ENCODE measurements around the gene L3MBTL2. TPM values are rescaled to one million over a fixed set of nuclear protein-coding genes. Genes with fewer than 3 reads are reported as not detected.
A peak's percentile ranks its signal among the peaks of the same experiment; 100 is the strongest.
"Not testable (repeated sequence)": the region's sequence is repeated elsewhere in the genome, so short reads cannot be mapped to it uniquely, and the experiment has no call there.

Gene L3MBTL2
- total RNA-seq, 1 donor from 2014 or later, result 15.3 TPM

DNA sequence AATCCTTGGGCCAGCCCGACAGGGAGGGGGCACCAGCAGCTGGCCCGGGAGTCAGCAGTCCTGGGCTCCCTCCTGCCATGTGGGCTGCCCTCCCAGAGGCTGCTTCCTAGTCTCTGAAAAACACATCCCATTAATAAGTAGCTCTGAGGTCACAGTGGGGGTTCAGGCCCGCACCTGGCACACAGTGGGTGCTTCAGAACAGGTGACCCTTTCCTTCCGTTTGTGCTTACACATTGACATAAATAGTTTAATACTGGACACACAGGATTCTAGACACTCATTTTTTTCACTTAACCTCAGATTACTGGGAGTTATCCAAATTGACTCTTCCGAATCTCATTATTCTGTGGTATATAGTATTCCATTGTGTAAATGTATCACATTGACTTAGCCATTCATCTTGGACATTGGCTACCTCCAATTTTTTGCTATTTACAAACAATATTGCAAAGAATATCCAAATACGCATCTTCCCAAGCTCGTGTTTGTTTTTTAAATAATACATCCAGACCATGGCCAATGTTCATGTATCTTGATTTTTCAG is 36.1 kb downstream of the L3MBTL2 start:
- DNase-seq, result no peak

DNA sequence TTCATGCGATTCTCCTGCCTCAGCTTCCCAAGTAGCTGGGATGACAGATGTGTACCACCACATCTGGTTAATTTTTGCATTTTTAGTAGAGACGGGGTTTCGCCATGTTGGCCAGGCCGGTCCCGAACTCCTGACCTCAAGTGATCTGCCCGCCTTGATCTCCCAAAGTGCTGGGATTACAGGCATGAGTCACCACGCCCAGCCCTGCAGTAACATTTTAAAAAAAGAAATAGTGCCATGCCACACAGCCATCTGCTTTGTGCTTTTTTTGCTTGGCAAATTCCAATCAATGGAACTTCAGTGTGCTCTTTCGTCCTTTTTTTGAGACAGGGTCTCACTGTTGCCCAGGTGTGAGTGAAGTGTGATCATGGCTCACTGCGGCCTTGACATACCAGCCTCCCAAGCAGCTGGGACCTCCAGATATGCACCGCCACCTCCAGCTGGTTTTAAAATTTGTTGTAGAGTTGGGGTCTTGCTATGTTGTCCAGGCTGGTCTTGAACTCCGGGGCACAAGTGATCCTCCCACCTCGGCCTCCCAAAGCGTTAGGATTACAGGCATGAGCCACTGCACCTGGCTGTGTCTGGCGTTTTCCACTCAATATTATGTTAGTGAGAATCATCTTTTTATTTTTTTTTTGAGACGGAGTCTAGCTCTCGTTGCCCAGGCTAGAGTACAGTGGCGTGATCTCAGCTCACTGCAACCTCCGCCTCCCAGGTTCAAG is 37.4 kb downstream of the L3MBTL2 start:
- no peak for DNase-seq

DNA sequence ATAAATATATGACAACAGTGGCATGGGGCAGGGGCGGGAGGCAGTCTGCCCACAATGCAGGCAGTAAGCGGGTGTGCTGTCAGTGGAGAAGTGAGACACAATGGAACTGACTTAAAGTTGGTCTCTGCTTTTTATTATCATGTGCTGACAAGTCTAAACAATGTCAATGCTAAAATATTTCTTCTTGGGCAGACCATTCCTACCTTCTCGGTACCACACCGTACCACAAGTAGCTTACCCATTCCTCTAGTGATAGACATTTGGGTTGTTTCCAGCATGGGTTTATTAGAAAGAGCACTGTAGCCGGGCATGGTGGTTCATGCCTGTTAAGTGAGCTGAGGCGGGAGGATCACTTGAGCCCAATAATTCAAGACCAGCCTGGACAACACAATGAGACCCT is 38.2 kb downstream of the L3MBTL2 start:
- DNase-seq, result no peak

DNA sequence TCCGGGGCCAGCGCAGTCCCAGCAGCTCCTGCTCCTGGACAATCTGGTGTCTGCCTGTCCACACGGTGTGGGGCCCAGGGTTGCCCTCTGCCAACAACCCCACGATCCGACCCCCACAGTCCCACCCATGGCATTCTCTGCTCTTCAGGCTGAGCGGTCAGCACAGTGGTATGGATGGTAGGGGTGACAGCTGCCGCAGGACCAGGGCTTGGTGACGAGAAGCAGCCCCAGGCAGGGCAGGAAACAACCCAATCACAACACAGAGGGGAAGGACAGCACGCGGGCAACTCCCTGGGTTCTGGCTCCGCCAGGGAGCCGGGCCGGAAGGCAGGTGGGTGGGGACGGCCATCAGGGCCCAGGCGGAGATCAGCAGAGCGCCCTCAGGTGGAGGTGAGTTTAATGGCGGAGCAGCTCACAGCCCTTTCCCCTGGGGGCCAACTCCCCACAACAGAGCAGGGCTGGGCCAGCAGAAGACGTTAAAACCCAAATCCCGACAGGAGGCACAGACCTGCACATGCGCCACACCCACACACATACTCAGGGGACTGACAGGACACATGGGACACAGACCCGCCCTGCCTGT is 40.9 kb downstream of the L3MBTL2 start:
- DNase-seq, result no peak

DNA sequence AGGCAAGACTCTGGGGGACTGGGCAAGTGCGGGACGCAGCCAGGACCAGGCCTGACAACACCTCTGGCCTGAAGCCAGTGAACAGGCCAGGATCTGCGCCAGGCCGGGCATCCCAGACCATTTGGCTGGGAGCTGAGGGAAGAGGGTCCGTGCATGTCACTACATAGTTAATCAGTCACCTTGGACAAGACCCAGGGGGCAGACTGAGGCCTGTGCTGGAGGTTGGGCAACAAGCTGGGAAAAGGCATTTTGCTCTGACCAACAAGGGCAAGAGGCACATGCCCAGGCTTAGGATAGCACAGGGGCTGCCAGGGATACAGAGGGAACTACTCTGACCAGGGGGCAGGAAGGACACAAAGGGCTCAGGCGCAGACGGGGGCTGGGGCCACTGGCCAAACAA is 42.6 kb downstream of the L3MBTL2 start:
- DNase-seq, result no peak

DNA sequence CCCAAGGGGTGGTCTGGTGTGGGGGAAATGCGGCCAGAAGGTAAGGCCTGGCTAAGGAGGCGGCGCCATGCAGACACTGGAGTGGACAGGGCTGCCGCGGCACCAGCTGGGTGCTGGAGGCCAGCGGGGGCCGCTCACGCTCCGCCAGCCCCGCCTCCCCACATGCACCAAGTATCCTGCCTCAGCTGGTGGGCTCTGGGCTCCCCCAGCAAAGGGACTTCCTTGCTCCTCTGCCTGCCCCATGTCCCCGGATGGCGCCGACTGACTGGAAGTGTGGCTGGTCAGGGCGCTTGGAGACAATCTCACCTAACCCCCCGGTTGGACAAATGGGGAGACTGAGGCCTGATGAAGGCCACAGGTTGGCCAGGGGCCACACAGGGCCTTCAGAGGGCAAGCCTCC is 43.2 kb downstream of the L3MBTL2 start:
- no peak for DNase-seq

DNA sequence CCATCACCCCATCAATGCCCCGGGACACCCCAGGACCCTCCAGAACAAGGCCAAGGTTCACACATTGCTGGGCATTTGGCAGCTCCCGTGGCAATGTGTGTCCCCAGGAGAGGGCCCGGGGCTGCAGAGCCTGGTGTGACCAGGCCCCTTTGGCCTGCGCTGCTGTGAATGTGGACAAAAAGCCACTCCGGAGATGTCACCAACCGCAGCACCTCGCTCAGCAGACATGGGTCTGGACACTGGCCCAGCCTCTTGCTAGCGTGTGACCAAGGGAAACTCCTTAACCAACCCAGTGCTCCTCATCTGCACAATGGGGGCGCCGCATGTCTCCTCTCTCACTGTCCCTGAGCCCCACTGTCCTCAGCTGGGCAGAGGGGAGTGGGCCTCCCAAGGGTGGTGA is 43.6 kb downstream of the L3MBTL2 start:
- DNase-seq, result no peak

DNA sequence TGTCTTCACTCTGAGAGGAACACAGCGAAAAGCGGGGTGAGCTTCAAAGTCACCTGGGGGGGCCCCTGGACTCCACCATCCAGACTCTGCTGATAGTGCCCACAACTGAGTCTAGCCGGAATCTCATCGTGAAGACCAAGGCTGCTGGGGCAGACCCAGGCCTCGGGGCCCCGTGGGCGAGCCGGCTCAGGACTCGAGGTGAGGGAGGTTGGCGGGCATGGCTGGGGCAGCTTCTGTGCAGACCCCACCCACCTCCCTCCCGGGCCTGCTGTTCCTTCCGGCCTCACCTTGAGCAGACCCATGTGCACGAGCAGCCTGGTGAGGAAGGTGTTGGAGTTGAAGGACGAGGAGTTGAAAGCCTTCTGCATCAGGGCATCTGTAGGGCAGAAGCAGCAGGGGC is 44.3 kb downstream of the L3MBTL2 start:
- DNase-seq, result no peak

DNA sequence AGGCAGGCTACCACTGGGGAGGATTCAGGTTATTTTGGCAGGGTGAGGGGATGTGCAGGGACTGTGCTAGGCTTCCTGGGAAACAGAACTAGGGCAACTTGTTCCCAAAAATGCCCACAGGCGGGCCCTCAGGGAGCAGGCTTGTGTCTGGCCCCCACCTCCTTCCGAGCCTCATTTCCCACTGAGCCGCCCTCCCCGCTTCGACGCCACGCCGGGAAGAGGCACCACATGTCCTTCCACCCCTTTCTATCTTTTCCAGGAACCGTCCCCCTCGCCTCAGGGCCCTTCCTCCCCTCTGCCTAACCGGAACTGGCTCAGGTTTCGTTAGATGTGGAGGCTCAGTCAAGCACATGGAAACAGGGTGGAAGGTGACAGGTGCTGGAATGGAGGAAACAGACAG is 45.0 kb downstream of the L3MBTL2 start:
- no peak for DNase-seq

DNA sequence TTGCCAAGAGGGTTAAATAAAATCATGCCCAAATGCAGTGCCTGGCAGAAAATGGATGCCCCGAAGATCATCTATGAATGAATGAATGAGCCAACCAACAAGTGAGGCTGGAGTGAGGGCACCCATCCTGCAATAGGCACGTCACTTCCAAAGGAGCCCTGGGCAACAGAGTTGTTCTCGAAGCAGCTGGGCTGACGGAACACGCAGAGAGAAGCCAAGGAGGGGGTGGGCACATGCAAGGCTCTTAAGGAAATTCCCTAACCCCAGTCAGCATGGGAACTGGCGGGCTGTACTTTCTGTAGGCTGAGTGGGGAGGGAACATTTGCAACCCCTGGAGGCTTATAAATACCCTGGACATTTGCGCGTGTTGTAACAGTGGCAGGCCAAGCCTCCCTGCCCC is 47.3 kb downstream of the L3MBTL2 start:
- no peak for DNase-seq

DNA sequence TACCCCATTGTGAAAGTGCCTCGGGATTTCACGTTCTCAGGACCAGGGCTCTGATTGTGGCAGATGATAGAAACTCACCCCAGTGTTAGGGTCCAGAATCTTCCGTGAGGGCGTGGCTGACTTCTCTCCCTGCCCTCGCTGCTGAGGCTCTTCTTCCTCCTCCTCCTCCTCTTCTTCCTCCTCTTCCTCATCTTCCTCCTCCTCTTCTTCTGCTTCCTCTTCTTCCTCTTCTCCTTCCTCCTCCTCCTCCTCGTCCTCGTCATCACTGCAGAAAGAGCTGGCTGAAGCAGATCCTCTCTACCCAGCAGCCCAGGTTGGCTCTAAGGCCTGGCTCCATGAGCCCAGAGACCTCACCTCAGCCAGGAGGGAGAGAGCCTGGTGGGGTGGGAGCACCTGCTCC is 49.1 kb downstream of the L3MBTL2 start:
- DNase-seq, result no peak

DNA sequence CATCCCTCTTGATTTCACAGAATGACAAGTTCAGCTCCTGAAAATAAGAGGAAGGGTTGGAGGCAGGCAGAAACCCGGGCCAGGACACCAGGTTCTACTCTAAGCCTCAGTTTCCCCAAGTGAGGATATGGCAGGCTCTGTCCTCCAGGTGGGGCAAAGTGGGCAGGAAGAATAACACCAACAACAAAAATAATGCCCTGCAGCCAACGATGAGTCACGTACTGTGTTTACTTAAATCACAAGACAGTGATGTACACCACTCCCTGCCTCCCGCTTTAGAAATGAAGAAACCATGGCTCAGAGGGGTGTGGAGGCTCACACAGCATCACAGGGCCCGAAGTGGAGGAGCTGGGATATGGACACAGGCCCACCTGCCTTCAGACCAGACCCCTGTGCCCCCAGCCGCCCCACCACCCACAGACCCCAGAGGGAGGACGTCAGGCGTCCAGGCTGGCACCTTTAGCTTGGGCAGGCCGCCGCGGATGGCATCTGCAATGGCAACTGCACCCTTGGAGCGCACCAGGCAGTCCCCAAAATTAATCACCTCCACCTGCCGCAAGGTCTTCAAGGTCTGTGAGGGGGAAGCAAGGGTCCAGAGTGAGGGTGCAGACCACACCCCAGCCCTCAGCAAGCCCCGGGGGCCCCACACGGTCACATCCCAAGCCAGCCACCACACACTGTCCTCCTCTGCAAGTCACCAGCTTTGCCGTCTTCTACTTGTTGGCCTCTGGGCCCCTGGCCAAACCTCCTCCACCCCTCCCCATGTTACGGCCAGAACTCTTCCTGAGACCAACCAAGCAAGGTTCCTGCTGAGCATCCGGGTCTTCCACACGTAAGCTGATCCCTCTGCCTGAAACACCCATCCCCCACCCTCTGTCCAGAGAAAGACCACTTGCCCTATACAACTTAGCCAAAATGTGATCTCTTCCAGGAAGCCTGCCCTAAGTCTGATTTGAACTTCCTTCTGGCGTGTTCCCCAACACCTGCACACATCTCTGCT is 51.4 kb downstream of the L3MBTL2 start:
- DNase-seq, result peak; percentile 25

DNA sequence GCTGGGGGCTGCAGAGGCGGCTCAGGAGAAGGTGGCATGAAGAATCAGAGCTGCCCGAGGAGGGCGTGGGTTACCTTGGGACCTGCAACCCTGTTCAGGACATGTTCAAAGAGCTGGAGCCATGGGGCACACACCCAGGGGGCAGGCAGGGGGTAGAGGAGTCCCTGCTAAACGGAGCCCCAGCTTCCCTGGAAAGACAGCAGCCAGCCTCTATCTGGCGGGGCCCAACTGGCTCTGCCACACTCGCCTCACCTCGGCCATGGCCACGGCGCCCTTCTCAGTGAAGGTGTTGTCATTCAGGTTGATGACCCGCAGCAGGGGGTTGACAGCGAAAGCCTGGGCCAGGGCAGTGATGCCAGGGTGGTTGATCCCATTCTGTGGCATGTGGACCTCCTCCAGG is 52.6 kb downstream of the L3MBTL2 start:
- no peak for DNase-seq

DNA sequence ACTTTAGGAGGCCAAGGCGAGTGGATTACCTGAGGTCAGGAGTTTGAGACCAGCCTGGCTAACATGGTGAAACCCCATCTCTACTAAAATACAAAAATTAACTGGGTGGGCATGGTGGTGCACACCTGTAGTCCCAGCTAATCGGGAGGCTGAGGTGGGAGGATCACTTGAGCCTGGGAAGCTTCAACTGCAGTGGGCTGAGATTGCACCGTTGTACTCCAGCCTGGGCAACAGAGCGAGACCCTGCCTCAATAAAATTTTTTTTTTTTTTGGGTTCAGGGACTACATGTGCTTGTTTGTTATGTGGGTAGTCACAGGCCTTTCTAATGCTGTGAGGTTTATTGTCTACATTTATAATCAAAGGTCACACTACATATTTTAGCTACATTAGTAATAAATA is 54.6 kb downstream of the L3MBTL2 start:
- DNase-seq, result not testable (repeated sequence)

DNA sequence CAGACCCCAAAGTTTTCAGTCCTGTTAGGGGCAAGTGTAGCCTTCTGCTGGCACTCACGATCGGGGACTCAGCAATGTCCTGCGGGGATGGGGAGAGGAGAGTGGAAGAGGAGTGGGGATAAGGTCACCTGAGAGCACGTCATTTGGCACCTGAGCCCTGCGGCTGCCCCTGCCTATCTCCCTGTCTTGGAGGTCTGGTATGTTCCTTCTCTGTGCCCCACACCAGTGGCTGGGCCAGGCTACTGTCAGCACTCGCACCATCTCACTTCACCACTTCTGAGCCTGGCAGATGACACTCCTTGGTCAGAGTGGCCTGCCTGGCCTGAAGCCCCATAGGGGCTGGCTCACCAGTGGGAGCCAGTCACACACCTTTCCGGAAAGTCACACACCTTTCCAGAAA is 55.8 kb downstream of the L3MBTL2 start:
- DNase-seq, result no peak

DNA sequence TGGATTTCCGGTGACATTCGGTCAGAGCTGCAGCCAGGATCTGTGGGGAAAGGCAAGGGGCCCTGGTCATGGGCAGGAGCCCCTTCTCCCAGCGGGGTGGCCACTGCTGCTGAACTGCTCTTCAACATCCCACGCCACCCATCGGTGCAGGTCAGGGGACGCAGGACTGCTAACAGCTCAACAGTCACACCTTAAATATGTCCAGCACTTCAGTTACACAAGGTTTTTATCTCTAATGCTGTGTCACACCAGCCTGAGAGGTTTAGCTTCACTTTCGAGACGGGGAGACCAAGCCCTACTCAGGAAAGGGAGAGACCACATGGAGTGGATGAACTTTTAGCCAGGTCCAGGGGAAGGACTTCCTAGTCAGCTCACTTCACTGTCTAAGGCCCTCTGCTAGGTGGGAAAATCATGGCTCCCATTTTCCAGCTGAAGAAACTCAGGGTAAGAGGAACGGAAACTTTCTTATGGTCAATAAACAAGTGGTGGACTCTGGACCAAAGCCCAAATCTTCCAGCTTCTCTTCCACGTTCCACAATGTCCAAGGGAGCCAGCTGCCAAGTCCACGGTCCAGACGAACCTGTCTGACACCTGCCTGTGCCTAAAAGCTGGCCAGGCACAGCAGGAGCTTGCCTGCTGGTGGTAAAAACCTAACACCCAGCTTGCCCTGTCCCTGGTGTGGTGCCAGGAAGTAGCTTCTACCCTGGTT is 56.6 kb downstream of the L3MBTL2 start:
- no peak for DNase-seq

DNA sequence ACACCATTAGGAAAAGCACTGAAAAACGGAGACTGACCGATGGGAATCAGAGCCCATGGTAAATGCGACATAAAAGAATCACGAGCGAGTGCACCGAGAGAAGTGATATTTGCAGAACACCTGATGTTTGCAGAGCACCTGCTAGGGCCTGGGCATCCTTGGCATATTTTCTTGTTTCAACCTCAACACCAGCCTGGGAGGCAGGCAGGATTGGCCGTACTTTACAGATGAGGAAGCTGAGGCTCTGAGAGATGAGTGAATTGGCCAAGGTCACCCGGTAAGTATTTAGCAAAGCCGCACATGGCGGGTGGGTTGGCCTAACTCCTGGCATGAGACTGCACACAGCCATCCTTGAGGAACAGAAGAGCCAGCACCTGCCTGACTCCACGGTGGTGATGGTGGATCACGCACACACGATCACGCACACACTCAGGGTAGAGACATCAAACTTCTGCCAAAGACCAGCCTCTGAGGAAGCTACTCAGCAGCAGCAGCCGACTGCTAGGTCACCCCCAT is 57.2 kb downstream of the L3MBTL2 start:
- DNase-seq, result no peak

DNA sequence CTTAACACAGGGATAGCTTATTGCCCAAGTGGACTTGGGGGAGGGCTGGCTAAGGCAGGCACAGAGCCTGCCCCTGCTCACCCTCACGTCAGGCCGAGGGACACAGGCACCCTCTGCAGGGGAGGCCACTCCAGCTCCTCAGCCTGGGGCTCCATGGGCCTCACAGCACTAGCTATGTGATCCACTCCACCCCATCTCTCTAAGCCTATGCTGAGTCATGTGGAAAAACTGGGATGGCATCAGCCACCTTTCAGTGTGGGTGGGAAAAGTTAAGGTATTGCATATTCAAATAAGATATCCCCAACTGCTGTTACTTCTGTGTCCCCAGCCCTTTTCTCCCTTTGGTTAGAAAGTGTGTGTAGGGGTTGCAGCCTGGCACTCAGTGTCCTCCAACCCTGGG is 58.6 kb downstream of the L3MBTL2 start:
- DNase-seq, result no peak

DNA sequence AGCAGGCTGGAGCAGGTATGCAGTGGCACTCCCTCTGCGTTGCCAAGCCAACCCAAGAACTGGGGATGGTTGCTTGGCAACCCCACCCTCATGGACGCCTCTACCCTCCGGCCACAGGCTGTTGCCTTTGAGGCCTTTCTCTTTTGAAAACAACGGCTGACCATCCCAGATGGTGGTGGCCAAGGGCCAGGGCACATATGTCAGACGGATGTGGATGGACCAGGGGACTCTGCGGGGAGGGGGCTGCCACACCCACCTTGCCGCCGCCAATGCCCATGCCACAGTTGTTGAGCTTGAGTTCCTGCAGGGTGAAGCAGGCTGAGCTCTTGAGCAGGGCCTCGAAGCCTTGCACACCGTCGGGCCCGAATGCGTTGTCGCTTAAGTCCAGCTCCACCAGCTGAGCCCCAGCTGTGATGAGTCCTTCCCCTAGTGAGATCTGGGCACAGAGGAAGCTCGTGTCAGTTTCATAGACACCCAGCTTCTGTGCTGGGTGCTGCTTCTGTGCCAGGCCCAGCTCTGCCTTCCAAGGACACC is 59.4 kb downstream of the L3MBTL2 start:
- DNase-seq, result no peak

DNA sequence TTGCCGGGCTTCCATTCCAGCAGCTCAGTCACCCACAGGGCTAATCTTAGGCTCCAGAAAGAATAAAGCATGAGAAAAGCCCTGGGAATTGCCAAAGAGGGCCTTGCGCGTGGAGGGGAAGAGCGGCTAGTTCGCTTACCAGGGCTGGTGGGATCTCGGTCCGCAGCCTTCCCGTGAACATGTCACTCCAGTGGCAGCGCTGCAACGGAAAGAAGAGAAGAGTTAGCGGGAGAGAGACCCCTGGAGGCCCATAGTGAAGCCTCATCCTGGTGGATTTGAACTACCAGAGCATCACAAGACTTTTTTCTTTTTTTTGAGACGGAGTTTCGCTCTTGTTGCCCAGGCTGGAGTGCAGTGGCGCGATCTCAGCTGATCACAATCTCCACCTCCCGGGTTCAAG is 62.8 kb downstream of the L3MBTL2 start:
- no peak for DNase-seq

DNA sequence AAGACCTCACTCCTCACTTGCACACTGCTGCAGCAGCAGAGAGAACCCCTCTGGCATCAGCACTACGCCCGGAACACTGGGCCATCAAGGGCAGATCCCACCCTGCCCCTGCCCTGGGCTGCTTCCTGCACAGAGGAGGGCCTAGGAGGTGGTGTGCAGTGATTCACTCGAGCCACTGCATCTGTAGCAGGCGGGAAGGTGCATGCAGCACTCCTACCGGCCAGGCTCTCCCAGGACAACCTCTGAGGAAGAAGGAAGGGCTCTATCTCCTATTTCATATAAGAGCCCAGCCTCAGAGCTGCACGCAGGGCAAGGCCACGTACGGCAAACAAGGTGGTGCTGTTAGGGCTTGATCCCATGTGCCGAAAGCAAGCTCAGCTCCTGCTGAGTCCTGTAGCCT is 66.7 kb downstream of the L3MBTL2 start:
- no peak for DNase-seq

DNA sequence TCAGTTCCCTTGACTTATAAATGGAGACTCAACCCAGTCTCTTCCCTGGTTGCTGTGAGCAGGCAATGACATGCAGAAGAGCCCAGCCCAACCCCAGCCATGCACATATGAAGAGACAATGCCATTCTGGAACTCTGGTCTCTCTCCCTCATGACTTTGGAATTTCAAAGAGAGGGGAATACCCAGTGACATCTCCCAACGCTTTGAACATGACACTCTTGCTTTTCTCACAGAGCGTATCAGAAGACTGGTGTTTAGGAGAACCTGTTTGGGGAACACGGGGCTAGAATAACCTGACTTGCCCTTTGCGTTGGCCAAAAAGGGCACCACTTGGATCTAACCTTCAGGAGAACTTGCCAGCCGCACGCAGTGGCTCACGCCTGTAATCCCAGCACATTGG is 68.0 kb downstream of the L3MBTL2 start:
- no peak for DNase-seq
